NCI-H510A treated with DMSO at 0.1 percent for 48 hours (cell line): ENCODE data around the gene FLVCR1.

Source experiments
- DNase-seq: peaks from one replicate; lab custom pipeline; 2025; lab: John Stamatoyannopoulos, UW

Gene FLVCR1

DNA sequence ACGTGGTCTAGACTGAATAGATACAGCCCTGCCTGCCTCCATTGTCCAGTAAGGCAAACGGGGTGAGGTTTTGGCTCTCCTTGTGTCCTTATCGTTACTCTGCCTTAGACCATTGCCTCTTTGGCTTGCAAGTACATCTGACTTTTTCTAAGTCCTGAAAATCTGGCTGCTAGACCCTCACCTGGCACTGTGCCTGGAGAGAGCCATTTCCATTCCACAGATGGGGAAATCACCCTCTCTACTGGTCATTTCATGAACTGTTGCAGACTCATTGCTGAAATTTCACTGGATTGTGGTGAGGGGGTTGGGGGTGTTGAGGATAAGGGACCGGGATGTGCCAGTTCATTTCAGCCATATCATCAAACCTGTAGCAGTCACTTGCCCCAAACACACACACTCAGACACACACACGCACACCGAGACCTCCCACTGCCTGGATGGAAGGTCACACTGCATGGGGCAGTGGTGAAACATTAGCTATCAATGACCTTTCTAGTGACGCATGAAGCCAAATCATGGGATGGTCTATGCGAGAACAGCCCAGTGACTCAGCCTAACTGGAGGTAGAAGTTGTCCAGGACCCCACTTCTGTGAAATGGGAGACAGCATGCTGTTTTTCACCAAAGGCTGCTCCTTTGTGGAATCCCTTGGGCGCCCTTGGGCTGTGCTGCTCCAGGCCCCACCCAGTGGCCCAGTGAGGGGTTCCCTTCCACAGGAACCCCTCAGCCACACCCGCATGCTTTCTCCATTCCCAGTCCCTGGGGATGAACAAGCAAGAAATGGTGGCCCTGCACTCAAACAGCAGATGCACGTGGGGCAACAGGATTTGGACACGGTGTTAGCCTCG is 57.4 kb downstream of the FLVCR1 start:
- no peak for DNase-seq

DNA sequence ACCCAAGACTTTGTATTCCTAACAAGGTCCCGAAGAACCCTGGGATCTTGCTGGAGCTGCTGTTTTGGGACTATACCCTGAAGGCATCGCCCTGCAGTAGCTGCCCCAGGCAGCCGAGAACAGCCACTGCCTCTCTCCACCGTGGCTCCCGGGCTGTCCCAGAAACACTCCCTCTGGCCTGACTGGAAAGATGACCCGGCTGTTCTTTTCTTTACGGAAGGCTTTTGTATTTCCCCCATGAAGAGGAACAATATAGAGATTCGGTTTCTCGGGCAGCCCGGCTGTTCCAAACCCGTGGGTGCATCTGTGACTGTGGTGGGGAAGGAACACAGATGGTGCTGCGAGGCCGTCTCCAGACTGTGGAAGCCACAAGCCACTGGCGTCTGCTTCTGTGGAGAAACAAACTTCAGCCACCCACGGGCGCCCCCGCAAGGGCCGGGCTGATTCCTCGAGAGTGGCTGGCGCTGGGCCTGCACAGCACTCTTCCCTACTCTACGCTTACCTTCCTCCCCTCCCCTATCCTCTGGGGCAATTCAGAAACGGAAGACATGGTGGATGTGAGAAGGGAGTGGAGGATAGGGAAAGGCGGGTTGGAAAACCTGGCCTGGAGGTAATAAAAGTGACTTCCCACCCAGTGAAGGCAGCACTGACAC is 58.5 kb downstream of the FLVCR1 start:
- no peak for DNase-seq

DNA sequence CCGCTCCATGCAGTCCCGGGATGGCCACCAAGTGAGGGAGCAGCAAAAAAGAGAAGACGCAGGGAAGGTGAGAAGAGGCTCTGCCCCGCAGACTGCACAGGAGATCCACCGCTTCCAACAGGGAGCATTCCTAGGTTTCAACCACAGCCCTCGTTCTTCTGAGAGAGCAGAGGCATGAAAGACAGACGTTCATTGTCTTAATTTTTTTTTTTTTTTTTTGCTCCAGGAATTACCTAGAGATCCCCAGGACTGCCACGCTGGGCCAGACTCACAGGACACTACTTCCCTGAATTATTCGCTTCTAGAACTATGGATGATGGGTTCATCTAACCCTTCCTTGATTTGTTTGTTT is 59.0 kb downstream of the FLVCR1 start:
- no peak for DNase-seq

DNA sequence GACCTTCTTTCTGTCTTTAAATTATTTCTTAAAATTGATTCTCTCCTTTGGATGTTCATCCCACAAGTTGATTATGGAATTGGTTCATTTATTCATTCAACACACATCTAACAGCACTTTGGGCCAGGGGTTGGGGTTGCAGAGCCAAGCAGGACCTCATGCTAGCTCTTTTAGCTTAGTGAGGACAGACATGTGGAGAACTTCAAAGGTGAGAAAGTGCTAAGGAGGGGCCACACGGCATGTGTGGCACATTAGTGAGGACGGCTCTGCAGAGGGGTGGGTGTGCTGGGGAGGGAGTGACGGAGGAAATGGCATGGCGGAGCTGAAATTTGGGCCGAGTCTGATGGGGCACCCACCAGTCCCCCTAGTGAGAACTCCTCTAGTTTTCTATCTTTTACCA is 59.8 kb downstream of the FLVCR1 start:
- DNase-seq, result no peak

DNA sequence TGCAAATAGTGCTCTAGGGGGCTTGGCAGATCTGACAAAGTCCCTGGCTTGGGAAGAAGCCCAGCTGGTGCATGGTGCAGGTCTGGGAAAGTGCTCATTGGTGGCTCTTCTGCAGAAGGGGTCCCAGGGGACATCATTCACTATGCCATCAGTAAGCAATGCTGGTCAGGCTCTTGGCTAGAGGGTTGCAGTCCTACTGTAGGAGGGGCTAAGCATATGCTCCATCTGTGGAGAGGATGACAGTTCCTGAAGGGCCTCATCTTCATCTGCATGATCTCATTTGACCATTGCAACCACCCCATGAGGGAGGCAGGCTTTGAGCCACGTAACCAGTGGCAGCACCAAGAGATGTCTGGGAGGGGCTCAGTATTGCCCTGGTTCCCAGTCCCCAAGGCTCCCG is 60.7 kb downstream of the FLVCR1 start:
- DNase-seq, result no peak

DNA sequence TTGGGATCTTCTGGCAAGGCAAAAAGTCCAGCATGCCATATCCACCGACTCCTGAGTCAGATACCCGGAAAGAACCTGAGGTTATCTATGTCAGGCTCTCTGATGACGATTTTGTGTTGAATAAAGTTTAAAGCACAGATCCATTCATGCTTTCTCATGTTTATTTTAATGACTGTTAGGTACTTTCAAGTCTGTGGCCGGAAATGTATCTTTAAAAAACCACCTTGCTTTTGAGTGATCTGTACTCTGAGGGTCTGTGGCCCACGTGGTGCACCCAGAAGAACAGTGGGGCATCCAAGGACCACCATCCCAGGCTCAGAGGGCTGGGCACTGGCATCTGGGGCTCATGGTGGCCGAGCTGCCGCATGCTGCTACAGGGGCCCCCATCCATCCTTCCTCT is 62.2 kb downstream of the FLVCR1 start:
- DNase-seq, result no peak

DNA sequence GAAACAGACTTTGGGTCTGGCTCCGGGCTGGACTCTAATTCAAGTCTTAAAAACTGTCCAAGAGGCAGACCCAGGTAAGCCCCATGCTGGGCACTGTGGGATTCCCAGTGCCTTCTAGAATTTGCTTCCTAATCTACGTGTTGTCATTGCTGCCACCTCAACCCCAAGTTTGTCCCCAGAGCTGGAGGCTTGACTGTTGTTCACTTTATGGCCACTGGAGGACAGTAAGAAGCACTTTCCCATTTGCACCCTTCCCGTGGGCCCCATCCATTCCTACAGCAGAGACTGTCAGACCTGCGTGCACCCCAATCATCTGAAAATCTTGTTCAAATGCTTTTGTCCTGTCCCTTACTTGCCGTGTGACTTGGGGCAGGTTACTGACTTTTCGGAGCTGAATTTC is 62.8 kb downstream of the FLVCR1 start:
- no peak for DNase-seq

DNA sequence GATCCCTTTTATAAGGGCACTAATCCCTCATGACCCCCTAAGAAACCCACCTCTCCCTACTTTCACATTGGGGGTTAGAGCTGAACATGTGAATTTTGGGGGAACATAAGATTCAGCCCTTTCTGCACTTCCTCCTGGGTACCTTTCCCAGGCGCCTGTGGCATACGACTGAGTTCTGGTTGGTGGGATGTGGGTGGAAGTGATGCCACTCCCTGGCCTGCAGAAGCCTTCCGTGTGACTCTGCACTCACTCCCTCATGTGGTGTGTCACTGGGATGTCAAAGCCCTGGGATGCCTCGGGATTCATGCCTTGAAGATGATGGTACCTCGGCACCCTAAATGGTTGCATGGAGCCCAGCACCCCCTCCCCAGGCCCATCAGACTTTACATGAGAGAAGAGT is 63.9 kb downstream of the FLVCR1 start:
- DNase-seq, result no peak

DNA sequence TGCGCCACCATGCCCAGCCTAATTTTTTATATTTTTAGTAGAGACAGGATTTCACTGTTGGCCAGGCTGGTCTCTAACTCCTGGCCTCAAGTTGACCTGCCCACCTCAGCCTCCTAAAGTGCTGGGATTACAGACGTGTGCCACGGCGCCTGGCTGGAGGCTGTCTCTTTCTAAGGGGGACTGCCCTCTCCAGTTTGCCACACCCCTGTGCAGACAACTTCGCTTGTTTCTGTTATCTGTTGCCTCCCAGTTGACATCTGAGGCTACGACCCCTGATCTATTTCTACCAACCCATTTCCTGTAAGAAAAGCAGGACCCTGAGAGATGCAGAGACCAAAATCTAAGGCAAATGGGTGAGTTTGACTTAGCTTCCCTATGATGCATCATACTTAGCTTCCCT is 68.3 kb downstream of the FLVCR1 start:
- DNase-seq, result no peak

DNA sequence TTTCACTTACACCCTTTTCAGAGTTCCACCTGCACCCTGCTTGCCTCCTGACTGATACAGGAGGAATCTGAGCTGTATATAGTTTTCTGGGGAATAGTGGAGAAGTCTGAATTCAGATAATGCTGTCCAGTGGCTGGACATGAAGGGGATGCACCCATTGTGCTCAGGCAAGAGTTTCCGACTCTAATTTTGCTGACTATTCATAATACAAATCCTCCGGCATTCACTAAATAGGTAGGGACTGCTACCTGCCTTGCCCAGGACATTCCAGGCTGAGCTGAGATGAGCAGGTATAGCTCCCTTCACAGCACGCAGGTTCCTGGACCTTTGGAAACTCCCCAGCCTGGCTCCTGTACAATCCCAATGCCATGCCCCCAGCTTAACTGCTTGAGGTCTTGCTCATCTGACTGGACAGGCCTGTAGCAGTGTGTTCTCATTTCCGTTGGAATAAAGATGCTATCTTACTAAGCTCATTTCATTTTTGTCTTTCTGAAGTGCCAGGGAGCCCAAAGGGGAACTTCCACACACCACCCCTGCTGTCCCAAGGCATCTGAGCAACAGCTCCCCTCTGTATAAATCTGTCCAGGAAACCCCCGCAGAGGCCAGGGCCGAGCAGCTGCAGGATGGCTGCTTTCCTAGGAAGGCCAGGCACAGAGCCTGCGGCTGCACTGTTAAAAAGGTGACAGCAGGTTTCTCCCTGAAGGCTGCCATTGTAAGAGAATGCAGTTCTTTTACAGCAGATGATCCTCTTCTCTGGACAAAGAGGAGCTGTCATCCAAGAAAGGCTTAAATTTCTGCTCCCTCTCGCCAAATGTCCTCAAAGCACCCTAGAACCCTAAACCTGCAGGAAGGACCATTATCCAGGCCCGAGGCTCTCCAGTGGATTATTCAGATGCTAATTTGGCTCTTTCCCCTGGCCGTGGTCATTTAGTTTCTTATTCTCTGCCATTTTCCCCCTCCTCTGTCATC is 70.5 kb downstream of the FLVCR1 start:
- DNase-seq, result no peak

DNA sequence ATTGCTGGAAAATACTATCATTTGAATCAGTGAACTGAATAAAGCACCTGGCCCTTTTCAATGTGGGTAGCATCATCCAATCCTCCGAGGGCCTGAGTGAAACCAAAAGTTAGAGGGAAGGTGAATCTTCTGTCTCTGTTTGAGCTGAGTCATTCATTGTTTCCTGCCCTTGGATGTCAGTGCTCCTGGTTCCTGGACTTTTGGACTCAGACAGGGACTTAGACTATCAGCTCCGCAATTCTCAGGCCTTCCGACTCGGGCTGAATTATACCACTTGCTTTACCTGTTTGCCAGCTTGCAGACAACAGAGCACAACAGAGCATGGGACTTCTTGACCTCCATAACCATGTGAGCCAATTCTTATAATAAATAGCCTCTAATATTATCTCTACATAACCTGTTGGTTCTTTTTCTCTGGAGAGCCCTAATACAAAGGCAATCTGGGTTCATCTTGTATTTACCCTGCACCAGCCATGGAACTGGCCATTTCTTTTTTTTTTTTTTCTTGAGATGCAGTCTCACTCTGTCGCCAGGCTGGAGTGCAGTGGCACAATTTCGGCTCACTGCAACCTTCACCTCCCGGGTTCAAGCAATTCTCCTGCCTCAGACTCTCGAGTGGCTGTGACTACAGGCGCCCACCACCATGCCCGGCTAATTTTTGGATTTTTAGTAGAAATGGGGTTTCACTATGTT is 73.1 kb downstream of the FLVCR1 start:
- DNase-seq, result no peak

DNA sequence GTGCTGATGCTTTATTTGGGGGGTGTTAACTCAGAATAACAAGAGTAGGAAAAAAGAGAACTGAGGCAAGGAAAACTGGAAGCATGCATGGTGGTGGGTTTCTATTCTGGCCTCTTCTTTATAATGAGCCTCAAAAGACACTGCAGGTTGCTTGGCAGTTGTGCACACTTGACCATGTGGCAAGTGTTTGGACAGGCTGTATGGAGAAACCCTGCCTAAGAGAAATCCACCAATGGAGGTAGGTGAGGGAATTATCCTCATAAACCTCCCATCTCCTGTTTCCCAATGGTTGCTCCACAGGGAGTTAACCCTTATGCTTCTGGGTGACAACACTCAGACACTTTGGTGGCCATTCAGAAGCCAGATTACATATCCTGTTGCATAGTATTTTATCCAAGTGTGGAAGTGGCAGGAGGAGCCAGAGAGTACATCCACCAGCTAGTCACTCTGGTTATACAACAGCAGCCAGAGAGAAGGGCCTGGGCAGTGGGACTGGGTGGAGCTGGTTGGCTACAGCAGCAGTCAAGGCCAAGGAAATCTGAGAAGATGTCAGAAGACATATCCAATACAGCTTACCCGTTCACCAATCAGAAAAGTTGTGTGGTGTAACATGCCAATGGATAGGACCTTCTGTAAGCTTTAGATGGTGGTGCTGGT is 75.9 kb downstream of the FLVCR1 start:
- no peak for DNase-seq

DNA sequence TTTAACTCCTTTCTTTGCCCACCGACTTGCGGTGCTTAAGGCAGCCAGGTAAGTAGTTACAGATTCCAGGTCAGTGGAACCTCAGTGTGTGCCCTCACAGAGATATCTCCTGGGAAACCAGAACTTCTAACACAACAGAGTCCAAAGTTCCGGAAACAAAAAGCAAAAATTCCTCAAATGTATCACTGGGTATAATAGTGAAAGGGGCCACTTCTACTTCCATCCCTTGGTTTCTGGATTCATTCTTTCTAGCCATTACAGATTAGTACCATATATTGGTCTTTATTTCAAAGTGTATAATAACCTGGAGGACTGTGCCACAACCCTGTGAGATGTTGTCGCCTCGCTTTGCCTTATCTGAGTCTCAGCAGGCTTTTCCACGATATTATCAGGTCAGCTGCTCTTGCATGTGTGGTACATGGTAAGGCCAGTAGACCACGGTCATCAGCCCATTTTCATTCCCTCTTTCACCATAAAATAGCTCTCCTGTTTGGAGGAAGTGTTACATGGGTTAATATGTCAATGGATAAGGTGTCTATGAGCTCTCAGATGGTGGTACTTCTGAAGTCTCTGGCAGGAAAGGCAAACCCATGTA is 77.4 kb downstream of the FLVCR1 start:
- DNase-seq, result no peak

DNA sequence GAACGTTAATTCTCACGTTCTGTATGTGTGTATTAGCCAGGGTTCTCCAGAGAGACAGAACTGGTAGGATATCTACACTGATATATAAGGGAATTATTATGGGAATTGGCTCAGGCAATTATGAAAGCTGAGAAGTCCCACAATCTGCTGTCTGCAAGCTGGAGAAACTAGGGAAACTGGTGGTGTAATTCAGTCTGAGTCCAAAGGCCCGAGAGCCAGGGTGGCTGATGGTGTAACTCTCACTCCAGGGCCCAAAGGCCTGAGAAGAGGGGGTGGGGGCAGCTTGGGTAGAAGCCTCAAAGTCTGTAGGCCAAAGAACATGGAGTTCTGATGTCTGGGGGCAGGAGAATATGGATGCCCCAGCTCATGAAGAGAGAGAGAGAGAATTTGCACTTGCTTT is 79.0 kb downstream of the FLVCR1 start:
- no peak for DNase-seq

DNA sequence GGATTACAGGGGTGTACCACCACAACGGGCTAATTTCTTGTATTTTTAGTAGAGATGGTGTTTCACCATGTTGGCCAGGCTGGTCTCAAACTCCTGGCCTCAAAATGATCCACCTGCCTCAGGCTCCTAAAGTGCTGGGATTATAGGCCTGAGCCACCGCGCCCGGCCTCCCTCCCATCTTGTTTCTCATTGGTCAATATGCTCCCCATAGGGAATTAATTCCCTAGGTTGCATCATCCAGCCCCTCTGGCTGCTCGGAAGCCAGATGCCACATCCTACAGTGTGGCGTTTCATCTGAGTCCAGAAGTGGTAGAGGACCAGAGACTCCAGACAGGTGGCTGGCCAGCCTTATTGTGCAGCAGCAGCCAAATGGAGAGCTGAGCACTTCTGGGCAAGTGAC is 80.8 kb downstream of the FLVCR1 start:
- DNase-seq, result no peak

DNA sequence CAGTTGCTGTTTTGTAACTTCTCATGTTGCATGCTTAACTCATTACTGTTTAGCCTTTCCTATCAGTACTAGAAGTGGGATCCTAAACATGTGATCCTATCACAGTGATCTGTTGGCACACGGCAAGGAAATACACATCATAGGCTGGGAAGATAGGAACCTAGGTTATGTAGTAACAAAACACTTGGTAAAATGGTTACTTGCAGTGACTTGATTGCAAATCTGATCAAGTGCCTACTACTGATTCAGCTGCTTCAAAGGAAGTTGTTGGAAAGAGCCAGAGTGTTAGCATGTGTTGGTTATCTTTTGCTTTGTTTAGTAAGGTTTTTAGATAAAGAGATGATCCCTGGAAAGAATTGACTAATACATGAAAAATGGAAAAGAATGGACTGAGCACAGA is 83.4 kb downstream of the FLVCR1 start:
- no peak for DNase-seq

DNA sequence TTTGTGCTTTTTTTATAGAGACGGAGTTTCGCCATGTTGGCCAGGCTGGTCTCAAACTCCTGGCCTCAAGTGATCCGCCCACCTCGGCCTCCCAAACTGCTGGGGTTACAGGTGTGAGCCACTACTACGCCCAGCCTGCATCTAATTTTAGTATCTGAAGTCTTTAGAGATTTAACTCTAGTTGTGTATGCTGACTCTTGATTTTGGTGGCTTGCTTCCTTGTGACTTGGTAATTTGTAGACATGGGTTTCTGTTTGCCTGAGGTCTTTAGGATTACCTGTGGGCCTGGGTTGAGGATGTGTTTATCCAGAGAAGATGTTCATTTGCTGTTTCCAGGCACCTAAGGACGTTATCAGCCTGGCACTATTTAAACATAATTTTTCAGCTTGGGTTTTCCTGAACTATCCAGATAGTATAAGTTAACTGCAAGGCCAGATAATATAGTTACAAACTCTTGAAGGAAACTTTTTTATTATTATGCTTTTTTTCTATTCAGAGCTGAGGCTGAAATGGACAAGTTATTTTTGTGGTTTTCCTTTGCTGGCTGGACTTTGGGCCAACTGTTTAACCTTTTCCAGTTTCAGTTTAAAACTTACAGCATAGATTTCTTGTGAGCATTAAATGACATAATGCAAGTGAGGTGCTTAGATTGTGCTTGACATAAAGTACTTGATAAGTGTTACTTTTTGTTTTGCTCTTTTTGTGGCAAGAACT is 84.8 kb downstream of the FLVCR1 start:
- DNase-seq, result no peak

DNA sequence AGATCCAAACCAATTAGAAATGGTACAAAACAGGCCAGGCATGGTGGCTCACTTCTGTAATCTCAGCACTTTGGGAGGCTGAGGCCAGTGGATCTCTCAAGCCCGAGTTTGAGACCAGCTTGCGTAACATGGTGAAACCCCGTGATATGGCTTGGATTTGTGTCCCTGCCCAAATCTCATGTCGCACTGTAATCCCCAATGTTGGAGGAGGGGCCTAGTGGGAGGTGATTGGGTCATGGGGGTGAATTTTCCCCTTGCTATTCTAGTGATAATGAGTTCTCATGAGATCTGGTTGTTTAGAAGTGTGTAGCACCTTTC is 85.3 kb downstream of the FLVCR1 start:
- DNase-seq, result no peak

DNA sequence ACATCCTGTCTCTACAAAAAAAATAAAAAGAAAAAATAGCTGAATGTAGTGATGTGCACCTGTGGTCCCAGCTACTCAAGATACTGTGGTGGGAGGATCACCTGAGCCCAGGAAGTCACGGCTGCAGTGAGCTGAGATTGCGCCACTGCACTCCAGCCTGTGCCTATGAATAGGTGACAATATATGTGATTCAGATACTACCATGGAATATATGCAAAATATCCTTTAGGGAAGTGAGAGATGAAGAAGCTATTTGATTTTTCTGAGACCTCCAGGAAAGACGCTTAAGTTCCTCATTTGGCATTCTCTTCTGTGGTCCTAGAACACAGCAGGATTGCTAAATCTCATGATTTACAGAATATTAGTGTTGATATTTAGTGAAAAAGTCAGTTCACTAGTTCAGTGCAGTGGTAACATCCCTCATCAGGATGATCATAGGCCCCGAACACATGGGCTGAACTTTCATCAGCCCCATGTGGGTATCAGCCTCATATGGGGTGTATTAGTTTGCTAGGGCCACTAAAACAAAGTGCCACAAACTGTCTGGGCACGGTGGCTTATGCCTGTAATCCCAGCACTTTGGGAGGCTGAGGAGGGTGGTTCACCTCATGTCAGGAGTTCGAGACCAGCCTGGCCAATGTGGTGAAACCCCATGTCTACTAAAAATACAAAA is 86.3 kb downstream of the FLVCR1 start:
- DNase-seq, result no peak

DNA sequence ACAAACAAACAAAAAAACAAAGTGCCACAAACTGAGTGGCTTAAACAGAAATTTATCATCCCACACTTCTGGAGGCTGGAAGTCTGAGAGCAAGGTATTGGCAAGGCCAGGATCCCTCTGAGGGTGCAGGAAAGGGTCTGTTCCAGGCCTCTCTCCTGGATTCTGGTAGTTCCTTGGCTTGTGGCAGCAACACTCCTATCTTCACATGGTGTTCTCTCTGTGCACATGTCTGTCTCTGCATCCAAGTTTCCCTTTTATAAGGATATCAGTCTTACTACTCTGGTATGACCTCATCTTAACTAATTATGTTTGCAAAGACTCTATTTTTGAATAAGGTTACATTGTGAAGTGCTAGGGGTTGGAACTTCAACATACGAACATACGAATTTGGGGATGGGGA is 87.0 kb downstream of the FLVCR1 start:
- DNase-seq, result no peak
